GM19193 (cell line): Measurements from ENCODE around the gene HAUS7.

Source experiments
- POLR2A ChIP-seq: IDR thresholded peaks from 4 replicates; pipeline ENCODE4 v1.6.1; 2011; ENCODE audit not compliant: insufficient read depth, insufficient read length; ENCODE audit errors: extremely low read depth

The HAUS7 gene

DNA sequence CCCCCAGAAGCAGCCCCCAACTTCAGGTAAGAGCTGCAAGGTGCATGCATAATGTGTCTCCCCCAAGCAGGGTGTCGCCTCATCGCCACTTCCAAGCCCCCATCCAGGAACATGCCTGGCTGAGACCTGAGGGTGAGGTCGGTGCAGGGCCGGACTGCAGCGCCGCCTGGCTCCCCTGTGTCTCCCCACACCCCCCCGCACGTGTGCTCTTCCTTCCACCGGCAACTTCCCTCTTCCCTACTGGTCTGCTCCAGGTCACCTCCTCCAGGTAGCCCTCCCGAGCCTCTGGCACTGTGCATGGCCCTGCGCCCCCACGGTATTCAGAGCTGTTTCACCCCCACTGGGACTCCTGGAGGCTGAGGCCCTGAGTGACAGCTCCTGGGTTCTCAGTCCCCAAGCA is 22.2 kb upstream of the HAUS7 start:
- TF ChIP-seq POLR2A, result no peak

DNA sequence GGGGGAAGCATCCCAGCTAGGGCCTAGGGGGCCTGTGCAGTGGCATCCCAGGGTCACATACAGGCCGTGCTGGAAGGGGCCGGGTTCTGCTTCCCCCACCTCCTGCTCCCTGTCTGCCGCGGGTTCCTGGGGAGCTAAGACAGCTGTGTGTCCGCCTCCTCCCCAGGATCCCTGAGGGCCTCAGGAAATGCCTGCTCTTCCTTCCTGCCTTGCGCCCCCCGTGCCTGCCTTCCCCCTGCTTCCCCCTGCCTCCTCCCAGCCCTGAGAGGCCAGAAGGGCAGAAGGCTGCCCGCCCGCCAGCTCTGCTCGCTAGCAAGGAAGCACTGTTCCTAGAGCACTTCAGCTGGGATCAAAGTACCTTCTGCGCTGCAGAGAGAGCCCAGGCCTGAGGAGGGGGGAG is 21.5 kb upstream of the HAUS7 start:
- no peak for TF ChIP-seq POLR2A

DNA sequence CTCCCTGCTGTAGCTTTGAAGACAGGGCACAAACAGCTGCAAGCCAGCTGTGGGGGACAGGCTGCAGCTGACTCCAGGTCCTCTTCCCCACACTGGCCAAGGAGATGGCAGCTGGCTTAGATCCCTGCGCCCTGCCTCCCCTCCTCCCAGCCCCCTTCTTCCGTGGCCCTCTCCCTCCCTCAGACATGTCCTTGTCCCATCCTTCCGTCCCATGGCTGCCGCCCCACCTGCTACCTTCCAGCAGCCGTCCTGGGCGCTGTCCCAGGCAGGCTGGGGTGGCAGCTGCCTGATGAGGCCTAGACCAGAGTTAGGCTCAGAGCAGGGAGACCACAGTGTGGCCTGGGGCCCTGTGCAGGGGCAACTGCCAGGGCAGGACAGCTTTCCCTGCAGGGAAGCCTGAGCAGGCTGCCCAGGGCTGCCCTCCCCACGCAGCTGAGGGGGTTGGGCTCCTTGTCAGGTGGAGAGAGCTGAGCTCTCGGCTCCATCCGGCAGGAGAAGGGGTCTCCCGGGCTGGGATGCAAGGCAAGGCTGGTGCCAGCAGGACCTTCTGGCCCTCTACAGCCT is 21.1 kb upstream of the HAUS7 start:
- TF ChIP-seq POLR2A, result no peak

DNA sequence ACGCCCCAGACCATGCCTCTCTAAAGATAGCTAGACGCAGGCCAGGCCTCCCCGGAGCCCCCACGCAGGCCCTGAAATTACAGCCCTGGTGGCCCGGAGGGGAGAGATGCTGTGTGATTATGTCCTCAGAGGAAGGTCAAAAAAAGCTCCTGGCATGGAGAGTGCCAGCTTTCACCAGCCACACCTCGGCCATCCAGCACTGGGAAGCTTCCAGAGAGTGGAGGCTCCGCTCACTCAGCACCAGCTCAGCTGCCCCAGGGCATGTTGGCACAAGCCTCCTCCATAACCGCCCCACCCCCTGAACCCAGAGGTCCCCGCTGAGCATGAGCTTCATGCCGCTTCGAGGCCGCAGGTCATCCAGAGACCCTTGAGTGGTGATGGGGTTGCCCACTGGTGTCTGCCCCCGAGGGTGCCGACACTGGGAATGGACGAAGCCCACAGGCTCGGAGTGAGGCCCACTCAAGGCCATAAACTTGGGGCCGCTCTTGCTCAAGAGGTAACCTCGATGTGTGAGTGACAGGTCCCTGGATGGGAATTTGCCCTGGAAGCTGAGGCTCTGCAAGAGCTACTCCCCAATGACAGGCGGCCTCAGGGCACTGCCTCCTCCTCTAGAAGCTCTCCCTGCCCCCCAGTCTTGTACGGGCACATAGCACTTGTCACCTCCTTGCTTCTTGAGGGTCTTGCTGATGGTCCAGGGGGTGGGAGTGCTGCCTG is 20.0 kb upstream of the HAUS7 start:
- TF ChIP-seq POLR2A, result no peak

DNA sequence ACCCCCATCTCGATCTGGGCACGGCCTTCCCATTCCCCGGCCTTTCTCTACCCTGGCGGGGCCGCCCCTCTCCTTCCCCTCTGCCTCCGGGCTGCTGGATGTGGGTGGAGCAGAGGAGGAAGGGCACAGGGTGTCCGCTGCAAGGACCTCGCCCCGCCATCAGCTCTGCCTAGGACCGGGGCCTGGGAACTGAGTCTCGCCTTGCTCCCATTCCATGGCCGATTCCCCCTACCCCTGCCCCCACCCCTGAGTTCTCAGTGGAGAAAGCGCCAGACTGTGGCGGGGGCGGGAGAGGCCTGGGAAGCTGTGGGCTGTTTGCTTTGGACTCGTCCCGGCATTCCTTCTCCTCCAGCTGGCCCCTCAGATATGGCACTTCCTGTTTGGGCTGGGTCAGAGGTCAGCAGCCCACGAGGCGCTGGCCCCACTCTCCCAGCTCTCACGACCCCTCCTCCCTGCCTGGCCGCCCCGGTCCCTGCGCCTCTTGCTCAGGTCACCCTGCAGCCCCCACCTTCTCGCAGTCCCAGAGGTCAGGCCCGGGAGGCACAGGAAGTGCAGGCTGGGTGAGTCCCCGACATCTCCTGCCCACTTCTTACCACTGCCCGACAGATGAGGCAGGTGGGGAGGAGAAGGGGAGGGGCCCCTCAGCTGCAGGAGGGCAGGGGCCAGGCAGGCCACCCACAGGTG is 18.0 kb upstream of the HAUS7 start:
- TF ChIP-seq POLR2A, result no peak

DNA sequence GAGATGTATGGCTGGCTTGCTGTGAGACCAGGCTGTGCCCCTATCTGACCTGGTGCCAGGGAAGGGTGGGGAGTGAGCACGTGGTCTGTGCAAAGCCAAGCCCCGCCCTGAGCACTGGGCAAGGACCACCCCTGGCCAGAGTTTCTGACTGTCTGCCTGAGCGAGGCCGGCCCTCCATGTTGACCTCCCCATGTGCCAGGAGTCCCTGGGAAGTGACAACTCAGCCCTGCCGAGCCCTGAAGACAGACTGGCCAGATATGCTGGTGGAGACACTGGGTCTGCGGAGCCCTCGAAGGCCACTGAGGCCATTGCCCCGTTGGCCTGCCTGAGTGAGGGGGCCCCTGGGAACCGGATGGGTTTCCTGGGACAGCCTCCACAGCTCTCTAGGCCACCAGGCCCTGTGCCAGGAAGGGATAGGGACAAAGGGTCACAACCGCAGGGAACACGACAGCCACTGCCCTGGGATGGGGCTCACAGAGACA is 17.3 kb upstream of the HAUS7 start:
- no peak for TF ChIP-seq POLR2A

DNA sequence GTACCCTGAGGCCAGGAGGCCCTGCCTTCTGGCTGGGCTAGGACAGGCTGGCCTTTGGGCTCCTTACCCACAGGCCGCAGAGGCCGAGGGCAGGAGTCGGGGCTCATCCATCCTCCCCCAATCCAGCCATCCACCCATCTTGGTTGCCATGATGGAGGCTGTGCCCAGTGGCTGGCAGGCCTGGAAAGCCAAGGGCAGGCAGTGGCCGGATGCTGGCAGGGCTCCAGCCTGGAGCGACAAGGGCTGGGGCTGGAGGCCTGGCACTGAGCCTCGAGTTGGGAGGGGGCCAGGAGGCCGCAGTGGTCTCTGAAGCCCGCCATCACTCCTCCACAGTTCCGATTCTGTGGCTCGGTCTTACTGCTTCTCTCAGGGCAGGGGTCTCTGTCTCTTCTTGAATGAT is 15.8 kb upstream of the HAUS7 start:
- no peak for TF ChIP-seq POLR2A

DNA sequence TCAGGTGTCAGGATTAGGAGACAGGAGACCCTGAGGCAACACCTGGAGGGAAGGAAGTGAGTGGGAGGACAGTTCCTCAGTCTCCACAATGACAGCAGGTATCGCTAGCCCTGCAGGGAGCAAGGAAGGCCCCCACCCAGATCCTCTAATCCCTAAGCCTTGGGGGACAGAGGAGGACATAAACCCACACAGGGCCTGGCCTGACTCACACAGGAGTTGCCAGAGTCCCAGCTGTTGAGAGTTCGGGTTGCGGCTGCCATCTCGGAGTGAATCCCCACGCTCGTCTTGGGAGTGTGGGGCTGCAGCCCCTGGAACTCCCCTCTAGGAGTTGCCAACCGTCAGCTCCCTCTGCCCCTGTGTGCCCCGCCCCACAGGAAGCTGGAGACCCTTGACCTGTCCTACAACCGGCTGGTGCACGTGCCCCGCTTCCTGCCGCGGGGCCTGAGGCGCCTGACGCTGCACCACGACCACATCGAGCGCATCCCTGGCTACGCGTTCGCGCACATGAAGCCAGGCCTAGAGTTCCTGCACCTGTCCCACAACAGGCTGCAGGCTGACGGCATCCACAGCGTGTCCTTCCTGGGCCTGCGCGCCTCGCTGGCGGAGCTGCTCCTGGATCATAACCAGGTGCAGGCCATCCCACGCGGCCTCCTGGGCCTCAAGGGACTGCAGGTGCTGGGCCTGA is 15.2 kb upstream of the HAUS7 start:
- no peak for TF ChIP-seq POLR2A

DNA sequence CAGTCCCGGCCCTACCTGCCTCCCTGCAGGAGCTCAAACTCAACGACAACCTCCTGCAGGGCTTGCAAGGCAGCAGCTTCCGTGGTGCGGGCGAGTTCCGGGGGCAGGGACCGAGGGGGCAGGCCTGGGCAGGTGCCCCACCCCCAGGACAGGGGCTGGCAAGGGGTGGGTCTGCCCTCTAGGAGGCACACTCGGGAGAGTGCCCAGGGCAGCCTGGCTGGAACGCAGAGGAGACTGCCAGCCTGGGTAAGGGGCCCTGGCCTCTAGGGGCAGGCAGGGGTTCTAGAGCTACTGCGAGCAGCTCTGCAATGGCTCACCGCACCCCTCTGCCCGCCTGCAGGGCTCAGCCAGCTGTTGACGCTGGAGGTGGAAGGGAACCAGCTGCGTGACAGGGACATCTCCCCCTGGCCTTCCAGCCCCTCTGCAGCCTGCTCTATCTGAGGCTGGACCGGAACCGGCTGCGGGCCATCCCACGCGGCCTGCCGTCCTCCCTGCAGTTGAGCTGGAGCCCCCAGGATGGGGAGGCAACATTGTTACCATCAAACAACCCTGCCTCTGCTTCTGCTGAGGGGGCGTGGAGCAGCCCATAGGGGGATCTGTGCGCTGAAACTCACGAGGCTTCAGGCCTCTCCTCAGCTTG is 12.1 kb upstream of the HAUS7 start:
- TF ChIP-seq POLR2A, result no peak

DNA sequence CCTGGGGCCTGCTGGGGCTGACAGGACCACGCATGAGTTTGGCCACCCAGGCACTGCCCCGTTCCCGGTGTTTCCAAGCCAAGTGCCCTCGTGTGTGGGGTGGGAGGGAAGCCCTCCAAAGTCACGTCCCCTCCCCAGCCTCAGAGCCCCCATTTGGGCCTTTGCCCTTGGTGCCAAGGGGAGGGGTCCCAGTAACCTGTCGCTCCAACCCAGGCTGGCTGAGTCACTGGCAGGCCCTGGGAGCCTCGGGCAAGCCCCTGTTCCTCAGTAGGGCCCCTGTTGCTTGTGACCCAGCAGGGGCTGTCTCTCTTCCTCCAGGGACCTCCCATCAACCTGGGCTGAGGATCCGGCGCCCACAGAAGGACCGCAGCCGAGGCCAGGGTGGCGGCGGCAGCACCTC is 10.7 kb upstream of the HAUS7 start:
- TF ChIP-seq POLR2A, result no peak

DNA sequence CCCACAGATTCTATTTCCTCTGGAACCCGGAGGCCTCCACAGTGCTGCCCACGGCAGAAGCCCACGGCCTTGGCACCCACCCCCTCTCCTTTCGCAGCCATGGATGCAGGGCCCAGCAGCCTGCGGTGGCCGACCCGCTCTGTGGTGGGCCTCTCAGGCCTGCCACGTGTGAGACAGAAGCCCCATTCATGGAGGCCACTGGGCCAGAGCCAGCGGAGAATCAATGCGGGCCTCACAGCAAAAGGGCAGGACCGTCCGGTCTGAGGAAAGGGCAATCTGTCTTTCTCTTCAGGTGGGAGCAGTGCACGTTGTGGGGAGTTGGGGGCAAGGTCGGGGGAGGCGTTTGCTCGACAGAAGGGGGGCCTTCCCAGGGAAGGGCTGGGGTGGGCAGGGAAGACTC is 8.4 kb upstream of the HAUS7 start:
- no peak for TF ChIP-seq POLR2A

DNA sequence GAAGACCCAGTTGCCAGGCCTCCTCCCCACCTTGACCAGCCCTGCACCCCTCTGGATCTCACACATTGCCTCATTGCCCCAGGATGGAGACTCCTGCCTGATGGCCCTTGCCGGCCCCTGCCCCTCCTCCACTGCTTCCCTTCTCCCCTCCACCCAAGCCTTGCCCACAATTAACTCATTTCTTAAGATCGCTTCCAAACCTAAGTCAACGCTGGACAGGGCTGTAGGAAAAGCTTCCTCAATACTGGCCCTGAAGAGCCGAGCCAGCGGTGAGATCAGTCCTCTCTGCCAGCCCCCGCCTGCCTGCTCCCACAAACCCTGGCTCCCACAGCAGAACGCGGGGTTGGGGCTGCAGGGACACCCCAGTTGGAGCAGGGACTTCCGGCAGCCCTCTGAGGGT is 7.5 kb upstream of the HAUS7 start:
- TF ChIP-seq POLR2A, result no peak

DNA sequence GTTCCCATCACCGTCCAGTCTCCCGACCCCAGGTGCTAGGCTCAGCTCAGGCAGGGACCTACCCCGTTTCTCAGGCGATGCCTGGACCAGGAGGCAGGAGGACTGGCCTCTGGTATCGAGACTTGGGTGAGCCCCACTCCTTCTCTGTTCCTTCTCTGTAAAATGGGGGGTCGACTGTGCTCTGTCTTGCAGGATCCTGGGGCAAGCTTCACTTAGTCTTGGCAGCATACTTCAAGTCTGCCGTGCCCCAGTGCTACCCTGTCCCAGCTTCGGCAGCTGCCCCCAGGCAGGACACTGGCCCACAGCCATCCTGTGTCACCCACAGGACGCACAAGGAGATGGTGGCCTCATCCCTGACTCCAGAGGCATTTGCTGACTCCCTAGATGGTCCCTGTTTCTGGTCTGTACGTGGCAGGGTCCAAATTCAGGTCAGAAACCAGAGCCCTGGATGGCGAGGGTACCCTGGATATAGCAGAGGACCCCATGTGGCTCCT is 7.0 kb upstream of the HAUS7 start:
- no peak for TF ChIP-seq POLR2A

DNA sequence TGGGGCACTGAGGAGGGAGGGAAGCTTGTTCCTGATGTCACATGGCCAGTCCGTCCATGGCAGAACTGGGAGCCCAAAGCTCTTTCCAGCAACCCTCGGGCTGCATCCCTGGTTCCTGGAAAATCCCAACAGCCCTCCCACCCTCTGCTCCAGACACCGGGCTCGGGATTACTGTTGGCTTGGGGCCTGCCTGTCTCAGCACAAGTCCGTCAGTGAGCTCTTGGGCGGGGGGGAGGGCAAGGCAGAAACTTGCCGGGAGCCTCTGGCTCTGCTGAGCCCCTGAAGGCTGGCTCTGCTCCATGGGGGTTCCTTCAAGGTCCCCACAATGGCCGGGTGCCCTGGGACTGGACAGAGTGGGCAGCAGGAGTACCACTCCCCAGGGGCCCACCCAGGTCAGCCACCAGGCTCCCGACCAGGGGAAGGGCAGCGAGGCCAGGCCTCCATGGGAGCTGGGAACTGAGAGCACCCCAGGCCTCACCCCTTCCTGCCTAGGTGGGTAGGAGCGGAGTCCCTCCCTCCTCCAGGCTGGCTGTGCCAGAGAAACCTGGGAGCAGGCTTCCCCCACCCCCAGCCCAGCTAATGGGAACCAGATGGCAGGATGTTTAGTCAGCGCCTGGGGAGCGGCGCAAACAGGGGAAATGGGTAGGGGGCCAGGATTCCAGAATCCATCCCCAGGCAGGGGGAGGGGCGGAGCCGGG is 6.4 kb upstream of the HAUS7 start:
- no peak for TF ChIP-seq POLR2A
